Suprapubic skin (tissue), 4 donors: Measurements from ENCODE around the gene METTL9. TPM values are rescaled to one million over a fixed set of nuclear protein-coding genes. Genes with fewer than 3 reads are reported as not detected.

Experiments used
- DNase-seq, 2 donors: peaks; one replicate each; pipeline ENCODE4 v3.0.0-alpha.2; 2019; ENCODE audit warnings: low spot score in 2 of 2
- H3K27ac ChIP-seq: fragments of 200-600 bp; sonication (generic); one replicate; pipeline ENCODE4 v1.5.1; 2019
- H3K27me3 ChIP-seq: fragments of 200-600 bp; sonication (generic); one replicate; pipeline ENCODE4 v1.5.1; 2019
- H3K36me3 ChIP-seq: fragments of 200-600 bp; sonication (generic); one replicate; pipeline ENCODE4 v1.5.1; 2019
- H3K4me1 ChIP-seq: fragments of 200-600 bp; sonication (generic); one replicate; pipeline ENCODE4 v1.5.1; 2019
- H3K4me3 ChIP-seq: fragments of 200-600 bp; sonication (generic); one replicate; pipeline ENCODE4 v1.5.1; 2019; ENCODE audit warnings: mild to moderate bottlenecking
- H3K9me3 ChIP-seq: fragments of 200-600 bp; sonication (generic); one replicate; pipeline ENCODE4 v1.5.1; 2019
- CTCF ChIP-seq, 2 donors: fragments of 200-600 bp in 1 of 2; fragments of 450-650 bp in 1 of 2; sonication (generic) in 1 of 2; IDR thresholded peaks; one replicate each; pipeline ENCODE4 v1.5.1; 2016 to 2019; ENCODE audit warnings: antibody characterized with exemption in 2 of 2, mild to moderate bottlenecking in 1 of 2, moderate library complexity in 1 of 2
- EP300 ChIP-seq: sonication (generic); formaldehyde crosslinking; IDR thresholded peaks from one replicate; pipeline ENCODE4 v1.6.1; 2017; ENCODE audit warnings: antibody characterized with exemption
- POLR2A ChIP-seq, 2 donors: fragments of 450-650 bp; IDR thresholded peaks; one replicate each; pipeline ENCODE4 v1.6.1; 2017; ENCODE audit warnings: antibody characterized with exemption in 2 of 2, mild to moderate bottlenecking in 2 of 2, moderate library complexity in 2 of 2
- POLR2AphosphoS5 ChIP-seq, 3 donors: sonication (generic); formaldehyde crosslinking; IDR thresholded peaks; one replicate each; pipeline ENCODE4 v1.6.1; 2017; ENCODE audit warnings: antibody characterized with exemption in 3 of 3
- WGBS: methylation state at CpG from one replicate; pipeline ENCODE4 v1.1.5; 2018; 5-methylcytosine and 5-hydroxymethylcytosine counted together
- total RNA-seq, 4 donors: library from RNA; depleted of rRNA; stranded (reverse); fragments of >200 nt; gene quantifications; one replicate each; pipeline ENCODE4 v1.1.0, GENCODE V29; 2016

The METTL9 gene
- total RNA-seq, 4 donors from 2014 or later, result 76.3 to 105 (median 85.7) TPM

- H3K27ac ChIP-seq, result no peak overlapping the region
Measured at GRCh38 chr16:21651515-21651914, 52.1 kb downstream of the METTL9 start.

GRCh38 chr16:21652453-21652852, 53.1 kb downstream of the METTL9 start, which contains the start of gene IGSF6:
Gene IGSF6 (minus strand): TSS chr16:21652608. CDS start chr16:21652598, 10 bp downstream.
- Histone ChIP-seq H3K4me3 (peak within 1 kb of the TSS; percentile 1), H3K9me3 (no peaks in the 10 kb centered on the region), H3K4me1 (peaks cover 28% of the 10 kb centered on the region), H3K27me3 (no peaks in the 10 kb centered on the region), H3K36me3 (peaks cover 4% of the 10 kb centered on the region), H3K27ac (no peak within 1 kb of the TSS)
- DNase-seq, result no peak
- WGBS, result 88% methylated on average over 6 of the region's 6 CpGs
- no peak for TF ChIP-seq CTCF (IDR thresholded peaks at IDR 0.05)
- TF ChIP-seq POLR2AphosphoS5 (IDR thresholded peaks at IDR 0.05), result no peak
- TF ChIP-seq EP300, result no peak
- no peak for TF ChIP-seq POLR2A (IDR thresholded peaks at IDR 0.05)

More at GRCh38 chr16:21651515-21651914, 52.1 kb downstream of the METTL9 start:
- no peak for TF ChIP-seq EP300
- TF ChIP-seq POLR2A (IDR thresholded peaks at IDR 0.05), result no peak
- no peak for TF ChIP-seq POLR2AphosphoS5 (IDR thresholded peaks at IDR 0.05)
- no peak for TF ChIP-seq CTCF (IDR thresholded peaks at IDR 0.05)
- Histone ChIP-seq H3K9me3 (no peaks in the 10 kb centered on the region), H3K4me3 (peak overlapping the region; percentile 1), H3K36me3 (peaks cover 4% of the 10 kb centered on the region), H3K27me3 (no peaks in the 10 kb centered on the region), H3K4me1 (peaks cover 21% of the 10 kb centered on the region)
- 88% methylated on average over 3 of the region's 3 CpGs for WGBS
- DNase-seq, result no peak

- Histone ChIP-seq H3K4me1 (peaks cover 29% of the 10 kb centered on the region), H3K4me3 (no peak overlapping the region), H3K27ac (peak overlapping the region; percentile 28), H3K36me3 (peaks cover 4% of the 10 kb centered on the region), H3K9me3 (no peaks in the 10 kb centered on the region), H3K27me3 (no peaks in the 10 kb centered on the region)
- no peak for DNase-seq
- TF ChIP-seq CTCF (IDR thresholded peaks at IDR 0.05) (no peak), POLR2A (IDR thresholded peaks at IDR 0.05) (no peak), EP300 (no peak), POLR2AphosphoS5 (IDR thresholded peaks at IDR 0.05) (no peak)
- WGBS, result 75% methylated on average over 5 of the region's 5 CpGs
Measured at GRCh38 chr16:21653571-21653970, 54.2 kb downstream of the METTL9 start.

- TF ChIP-seq EP300 (no peak), POLR2A (IDR thresholded peaks at IDR 0.05) (no peak), POLR2AphosphoS5 (IDR thresholded peaks at IDR 0.05) (no peak), CTCF (IDR thresholded peaks at IDR 0.05) (no peak)
- DNase-seq, result no peak
- no peak overlapping the region for H3K27ac ChIP-seq
- H3K4me3 ChIP-seq, result no peak overlapping the region
- no peaks in the 10 kb centered on the region for H3K27me3 ChIP-seq
- peaks cover 4% of the 10 kb centered on the region for H3K36me3 ChIP-seq
- 80% methylated on average over 1 of the region's 1 CpG for WGBS
- H3K4me1 ChIP-seq, result peaks cover 29% of the 10 kb centered on the region
- no peaks in the 10 kb centered on the region for H3K9me3 ChIP-seq
Measured at GRCh38 chr16:21654466-21654865, 55.1 kb downstream of the METTL9 start.

- 52% methylated on average over 2 of the region's 2 CpGs for WGBS
- H3K4me1 ChIP-seq, result peaks cover 29% of the 10 kb centered on the region
- no peak for DNase-seq
- H3K27ac ChIP-seq, result no peak overlapping the region
- H3K9me3 ChIP-seq, result no peaks in the 10 kb centered on the region
- H3K4me3 ChIP-seq, result no peak overlapping the region
- no peaks in the 10 kb centered on the region for H3K27me3 ChIP-seq
- no peak for TF ChIP-seq EP300
- no peak for TF ChIP-seq POLR2AphosphoS5 (IDR thresholded peaks at IDR 0.05)
- no peak for TF ChIP-seq CTCF (IDR thresholded peaks at IDR 0.05)
- no peak for TF ChIP-seq POLR2A (IDR thresholded peaks at IDR 0.05)
- H3K36me3 ChIP-seq, result peaks cover 4% of the 10 kb centered on the region
Measured at GRCh38 chr16:21654881-21655280, 55.5 kb downstream of the METTL9 start.
